ENCODE results near the gene WDR27.
"Not testable (repeated sequence)": the region's sequence is repeated elsewhere in the genome, so short reads cannot be mapped to it uniquely, and the experiment has no call there.

The WDR27 gene

DNA sequence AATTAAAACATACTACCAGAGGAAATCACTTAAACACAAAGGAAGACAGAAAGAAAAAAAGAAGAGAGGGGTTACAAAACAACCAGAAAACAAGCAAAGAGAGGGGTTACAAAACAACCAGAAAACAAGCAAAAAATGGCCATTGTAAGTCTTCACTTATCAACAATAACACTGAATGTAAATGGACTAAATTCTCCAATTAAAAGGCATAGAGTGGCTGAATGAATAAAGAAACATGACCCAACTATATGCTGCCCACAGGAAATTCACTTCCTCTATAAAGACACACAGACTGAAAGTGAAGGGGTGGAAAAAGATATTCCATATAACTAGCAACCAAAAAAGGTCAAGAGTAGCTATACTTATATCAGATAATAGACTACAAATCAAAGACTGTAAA is 180.0 kb downstream of the WDR27 start:
- no peak for DNase-seq (ENCODE audit: low spot score)

DNA sequence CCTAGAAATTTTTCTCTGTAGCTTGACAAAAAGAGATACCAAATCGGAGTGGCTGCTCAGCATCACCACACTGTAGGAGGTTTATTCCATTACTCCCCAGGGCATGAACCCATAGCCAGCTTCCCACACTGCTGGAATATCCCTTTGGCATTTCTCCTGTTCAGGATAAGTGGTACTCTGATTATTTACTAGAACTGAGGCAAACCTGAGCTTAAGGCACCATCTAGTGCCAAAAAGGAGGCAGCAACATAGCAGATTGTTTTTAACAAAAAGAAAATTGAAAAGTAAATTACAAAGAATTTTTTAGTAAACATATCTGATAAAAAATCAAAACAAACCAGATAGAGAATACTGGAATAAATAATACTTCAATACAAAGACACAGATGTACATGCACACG is 181.7 kb downstream of the WDR27 start:
- DNase-seq (ENCODE audit: low spot score), result peak; percentile 48

DNA sequence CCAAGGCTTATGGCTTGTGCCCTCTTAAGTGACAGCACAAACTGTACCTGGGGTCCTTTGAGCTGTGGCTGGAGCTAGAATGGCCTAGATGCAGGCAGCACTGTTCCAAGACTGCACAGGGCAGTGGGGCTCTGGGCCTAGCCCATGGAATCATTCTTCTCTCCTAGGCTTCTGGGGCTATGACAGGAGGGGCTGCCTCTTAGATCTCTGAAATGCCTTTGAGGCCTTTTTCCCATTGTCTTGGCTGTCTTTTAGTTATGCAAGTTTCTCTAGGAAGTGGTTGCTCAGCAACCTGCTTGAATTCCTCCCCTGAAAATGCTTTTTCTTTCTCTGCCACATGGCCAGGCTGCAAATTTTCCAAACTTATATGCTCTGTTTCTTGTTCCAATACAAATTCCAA is 183.4 kb downstream of the WDR27 start:
- DNase-seq (ENCODE audit: low spot score), result no peak

DNA sequence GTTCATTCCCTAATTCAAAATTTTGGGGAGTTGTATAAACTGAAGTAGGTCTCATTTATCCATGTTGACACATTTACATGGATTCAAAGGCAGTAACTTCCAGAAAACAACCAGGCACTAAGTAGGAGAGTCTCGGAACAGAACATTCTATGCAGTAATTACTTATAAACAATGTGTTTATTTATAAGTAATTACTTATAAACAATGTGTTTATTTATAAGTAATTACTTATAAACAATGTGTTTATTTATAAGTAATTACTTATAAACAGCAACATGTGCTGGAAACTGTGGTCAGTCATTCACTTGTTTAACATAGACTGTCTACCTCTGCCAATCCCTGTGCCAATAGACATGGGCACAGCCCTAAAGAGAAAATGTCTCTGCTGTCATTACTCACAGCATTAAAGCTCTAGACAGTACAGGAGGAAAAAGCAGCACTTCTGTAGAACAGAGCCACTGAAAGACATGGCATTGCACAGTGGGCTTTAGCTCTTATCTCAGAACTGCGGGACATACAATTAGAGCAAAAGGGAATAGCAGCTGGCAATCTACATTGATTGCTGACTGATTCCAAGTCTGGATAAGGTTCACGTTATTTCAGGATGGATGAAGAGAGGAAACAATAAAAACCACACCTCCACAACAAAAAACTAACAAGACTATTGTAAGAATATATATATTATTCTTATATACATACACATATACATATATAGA is 188.2 kb downstream of the WDR27 start:
- no peak for DNase-seq (ENCODE audit: low spot score)

DNA sequence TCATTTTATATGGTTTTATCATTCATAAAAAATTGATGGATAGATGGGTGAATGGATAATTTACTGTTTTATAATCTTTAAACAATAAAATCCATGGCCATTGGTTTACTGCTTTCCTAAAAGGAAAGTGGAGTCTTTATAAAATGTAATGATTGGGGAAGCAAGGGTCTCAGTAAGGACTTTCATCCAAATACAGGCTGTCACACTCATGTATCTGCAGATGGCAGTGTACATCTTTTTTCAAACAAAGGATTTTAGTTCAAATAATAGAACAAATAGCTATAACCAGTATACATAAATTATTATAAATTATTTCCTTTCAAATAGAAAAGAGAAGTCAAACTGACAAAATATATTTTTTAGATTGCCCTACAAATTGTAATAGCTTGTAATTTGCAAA is 190.0 kb downstream of the WDR27 start:
- not testable (repeated sequence) for DNase-seq (ENCODE audit: low spot score)

DNA sequence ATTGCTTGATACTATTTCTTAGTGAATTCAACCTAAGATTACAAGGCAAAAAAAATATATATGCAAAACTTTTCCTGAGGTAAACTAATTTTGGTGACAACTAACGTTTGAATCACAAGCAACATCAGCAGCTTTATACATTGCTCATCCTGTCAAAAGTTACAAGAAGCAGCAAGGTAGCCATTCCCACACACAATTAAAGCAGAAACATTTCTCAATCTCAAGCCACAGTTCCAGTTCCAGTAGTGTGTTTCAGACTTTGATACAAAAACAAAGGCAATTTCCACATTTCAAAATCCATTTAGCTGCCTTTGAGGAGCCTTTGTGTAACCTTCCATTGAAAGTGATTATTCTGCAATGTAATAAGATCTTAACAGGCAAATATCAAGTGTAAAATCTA is 191.0 kb downstream of the WDR27 start:
- DNase-seq (ENCODE audit: low spot score), result no peak

DNA sequence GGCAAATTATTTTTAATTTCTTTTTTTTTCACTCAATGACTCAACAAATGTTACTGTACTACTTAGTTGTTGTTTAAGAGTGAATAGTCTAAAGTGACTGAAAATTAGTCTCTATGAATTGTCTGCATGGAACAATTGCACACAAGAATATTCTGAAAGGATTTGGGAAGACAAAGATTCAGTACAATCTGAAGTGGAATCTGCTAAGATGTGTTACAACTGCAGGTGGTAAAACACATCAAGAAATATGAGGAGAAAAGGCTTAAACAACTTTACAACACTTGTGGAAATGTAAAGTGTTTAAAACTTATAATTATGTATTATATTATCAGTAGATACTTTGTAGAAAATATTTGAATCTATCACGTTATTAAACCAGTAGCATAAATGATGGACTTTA is 193.4 kb downstream of the WDR27 start:
- DNase-seq (ENCODE audit: low spot score), result no peak

DNA sequence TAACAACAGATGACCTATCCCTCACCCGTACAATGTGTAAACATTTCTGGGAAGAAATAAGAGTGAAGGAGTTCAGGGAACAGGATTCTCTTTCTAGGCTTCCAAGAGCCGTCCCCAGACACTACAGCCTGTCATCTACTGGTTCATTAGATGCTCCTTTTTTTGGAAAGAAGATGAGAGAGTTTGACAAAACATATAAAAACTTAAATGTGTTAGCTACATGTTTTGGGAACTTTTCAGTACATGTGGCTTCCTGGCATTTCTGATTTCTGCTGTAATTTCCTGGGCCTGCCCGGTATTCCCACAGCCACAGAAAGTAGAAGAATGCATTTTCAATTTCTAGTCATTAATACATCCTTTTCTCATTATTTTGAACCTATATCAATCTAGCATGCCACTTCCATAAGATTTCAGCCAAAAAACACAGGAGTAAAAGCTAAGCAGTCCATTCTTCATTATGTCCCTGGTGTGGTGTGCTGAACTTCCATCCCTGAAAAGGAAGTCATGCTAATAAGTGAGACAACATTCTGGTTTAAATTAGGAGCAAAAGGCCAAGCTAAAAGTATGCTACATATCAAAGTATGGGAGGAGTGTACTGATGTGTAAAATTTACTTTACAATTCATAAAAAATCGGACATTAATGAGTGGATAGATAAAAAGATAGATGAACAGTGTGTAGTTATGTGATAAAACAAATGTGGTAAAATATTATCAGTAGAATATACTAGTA is 198.2 kb downstream of the WDR27 start:
- DNase-seq (ENCODE audit: low spot score), result peak; percentile 28

DNA sequence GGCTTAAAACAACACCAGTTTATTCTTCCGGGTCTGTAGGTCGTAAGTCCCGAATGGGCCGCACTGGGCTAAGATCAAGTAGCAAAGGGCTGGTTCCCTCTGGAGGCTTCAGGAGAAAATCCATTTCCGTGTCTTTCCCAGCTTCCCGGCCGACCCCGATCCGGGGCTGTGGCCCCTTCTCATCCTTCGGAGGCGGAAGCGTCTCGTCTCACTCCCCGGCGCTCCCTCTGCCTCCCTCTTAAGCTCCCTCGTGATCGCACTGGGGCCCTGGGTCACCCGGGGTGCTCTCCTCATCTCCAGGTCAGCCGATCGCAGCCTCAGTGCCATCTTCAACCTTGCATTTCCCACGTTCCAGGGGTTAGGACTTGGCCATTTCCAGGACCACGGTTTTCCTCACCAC is 199.4 kb downstream of the WDR27 start:
- no peak for DNase-seq (ENCODE audit: low spot score)

DNA sequence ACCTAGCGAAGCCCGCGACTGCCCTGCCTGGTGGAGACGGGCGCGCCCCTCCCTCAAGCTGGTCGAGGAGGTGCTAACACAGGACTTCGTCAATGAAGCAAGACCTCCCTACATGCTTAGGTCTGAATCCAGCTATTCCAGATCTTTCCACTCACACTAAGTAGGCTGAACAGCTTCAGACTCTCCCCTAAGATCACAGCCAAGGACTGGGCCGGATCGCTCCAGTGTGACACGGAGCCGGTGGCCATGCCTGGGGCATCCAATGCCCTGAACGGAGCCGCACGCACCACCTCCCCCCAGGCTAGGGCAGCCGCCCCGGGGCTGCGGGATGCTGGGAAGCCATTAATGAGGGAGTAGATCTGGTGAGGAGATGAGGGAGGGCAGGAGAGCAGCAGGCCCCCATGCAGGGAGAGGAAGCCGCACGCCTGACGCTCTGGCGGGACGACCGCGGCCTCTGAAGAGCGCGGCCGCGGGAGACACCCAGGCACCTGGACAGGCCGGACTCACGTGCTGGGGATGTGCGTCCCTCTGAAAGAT is 200.0 kb downstream of the WDR27 start:
- no peak for DNase-seq (ENCODE audit: low spot score)

DNA sequence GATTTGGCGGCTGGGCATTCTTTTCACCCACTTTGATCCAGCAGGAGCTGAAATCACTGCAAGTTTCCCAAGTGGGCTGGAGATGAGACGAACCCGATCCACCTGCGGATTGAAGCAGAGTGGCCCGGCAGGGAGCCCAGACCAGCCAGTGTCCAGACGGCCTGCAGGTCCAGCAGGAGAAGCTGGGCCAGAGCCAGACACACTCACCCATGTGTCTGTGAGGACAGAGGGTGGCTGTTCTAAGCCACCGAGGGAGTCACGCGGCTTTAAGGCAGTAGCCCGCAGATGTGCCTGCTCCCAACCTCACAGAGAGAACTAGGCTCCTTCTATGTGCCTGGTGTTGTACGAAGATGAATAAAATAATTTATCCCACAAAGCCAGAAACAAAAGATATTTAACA is 200.7 kb downstream of the WDR27 start:
- no peak for DNase-seq (ENCODE audit: low spot score)

DNA sequence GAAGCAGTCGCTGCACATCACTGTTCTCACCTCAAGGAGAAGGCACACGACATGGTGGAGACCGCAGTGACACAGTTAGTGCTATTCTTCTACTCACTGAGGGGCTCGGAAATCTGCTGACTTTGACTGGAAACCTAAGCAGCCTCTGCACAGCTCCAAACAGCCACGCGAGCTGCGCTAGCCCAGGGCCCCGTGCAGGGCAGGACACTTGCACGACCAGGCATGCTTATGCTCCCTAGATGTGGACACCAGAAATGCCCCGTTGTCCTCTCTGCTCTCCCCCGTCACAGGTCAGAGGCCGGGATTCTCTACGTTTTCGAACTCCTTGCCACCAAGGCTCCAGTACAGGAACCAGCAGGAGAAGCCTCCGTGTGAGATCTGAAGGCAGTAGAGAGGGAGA is 201.1 kb downstream of the WDR27 start:
- DNase-seq (ENCODE audit: low spot score), result no peak

DNA sequence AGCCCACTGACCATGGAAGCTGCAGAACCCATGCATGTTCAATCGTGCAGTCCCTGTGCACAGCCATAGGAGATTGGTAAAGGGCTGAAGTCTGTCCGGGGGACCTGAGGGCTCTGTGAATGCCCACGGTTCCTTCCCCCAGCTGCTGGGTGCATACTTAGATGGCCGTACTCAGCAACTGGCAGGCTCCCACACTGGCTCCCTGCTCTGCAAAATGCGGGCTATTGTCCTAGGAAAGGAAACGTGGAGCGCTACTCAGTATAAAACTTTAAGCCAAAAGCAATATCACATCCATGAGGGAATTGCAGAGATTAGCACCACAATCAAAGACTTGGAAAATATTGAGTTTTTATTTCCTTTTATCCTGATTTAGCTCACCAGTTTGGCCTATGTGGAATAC is 202.0 kb downstream of the WDR27 start:
- no peak for DNase-seq (ENCODE audit: low spot score)

DNA sequence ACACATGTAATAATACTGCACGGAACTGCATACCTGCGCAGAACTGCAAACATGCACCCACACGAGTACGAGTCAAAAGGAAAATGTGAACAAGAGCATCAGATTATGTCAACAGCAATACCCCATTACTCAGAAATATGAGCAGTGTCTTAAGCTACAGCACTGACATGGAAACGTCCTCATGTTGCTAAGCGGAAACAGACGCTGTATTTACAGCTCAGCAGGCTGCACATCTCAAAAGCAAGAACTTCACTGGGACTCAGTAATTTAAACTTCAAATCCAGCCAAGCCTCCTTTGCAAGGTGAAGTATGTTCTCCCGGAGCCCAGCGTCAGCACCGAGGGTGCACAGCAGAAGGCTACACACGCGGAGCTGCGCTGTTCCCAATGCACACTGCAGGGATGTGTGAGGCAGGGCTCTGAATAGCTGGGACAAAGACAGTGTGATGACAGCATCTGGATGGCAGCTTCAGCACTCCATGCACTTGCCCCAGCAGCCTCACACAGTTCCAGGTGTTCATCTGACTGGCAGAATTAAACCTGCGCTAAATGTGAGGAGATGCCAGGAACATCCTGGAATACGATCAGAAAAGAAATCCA is 202.8 kb downstream of the WDR27 start:
- no peak for DNase-seq (ENCODE audit: low spot score)

DNA sequence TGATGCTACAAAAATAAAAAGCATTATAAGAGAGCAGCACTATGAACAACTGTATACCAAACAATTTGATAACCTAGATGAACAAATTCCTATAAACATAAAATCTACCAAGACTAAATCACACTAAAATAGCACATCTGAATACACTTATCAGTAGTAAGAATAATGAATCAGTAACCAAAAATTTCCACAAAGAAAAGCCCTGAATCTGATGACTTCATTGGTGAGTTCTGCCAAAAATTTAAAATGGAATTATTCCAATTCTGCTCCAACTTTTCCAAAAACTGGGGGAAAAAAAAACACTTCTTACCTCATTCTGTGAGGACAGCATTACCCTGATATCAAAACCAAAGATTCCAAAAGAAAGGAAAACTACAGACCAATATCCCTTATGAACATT is 206.2 kb downstream of the WDR27 start:
- DNase-seq (ENCODE audit: low spot score), result peak; percentile 21

DNA sequence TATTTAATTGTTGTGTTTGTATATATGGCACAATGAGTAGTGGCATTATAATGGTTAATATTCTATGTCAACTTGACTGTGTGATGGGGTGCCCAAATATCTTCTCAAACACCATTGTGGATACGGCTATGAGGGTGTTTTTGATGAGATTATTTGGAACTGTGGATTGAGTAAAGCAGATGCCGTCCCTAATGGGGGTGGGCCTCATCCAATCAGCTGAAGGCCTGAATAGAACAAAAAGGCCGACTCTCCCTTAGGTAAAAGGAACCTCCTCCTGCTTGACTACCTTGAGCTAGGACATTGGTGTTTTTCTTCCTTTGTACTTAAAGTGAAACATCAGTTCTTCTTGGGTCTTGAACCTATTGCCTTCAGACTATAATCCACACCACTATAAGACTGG is 207.8 kb downstream of the WDR27 start:
- no peak for DNase-seq (ENCODE audit: low spot score)

DNA sequence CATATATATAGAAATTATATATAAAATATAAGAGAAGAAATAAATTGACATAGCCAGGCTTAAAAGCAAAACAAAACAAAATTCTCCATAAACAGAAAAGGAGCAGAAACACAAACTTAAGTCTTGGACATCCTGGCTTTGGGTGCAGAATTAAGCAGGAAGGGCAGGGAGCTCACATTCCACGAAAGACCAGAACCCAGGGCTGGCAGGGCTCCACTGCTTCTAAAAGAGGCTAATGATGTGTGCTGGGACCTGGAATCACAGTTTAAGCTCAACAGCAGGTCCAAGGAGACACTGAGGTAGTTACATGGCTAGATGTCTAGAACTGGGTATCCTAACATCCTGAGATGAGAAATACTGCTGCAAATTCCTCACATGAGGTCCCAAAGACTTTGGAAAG is 210.3 kb downstream of the WDR27 start:
- no peak for DNase-seq (ENCODE audit: low spot score)

DNA sequence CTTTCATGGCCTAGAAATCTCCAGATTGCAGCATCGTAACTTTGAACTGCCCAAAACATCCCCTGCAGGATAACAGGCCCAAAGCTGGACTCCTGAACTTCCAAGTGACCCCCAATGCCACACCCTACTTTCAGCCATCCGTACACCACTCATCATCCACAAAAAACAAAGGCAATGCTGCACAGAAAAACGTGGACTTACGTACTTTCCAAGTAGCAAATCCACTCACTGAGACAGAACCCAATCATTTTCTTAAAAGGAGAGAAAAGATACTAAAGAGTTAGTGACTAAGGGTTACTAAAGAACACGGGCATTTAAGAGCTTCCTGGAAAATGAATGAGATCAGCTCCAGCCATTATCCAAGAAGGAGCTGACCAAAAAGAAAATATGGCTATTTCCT is 211.0 kb downstream of the WDR27 start:
- DNase-seq (ENCODE audit: low spot score), result peak; percentile 24

DNA sequence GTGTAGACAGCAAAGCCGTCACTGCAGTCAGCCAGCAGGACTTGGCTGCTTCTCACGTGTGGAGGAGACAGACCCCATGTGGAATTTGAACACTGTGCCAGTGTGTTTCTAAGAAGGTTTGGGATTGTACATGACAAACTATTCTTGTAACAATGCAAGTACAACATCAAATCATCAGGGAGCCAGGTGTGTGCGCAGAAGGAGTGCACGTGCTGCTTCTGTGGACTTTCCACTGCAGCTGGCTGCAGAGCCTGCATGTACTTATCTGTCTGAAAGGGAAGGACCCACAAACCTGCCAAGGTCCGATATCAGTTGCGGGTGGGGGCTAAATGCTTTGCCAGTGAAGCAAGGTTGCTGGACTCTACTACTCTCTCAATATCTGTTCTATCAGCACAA is 211.6 kb downstream of the WDR27 start:
- no peak for DNase-seq (ENCODE audit: low spot score)

DNA sequence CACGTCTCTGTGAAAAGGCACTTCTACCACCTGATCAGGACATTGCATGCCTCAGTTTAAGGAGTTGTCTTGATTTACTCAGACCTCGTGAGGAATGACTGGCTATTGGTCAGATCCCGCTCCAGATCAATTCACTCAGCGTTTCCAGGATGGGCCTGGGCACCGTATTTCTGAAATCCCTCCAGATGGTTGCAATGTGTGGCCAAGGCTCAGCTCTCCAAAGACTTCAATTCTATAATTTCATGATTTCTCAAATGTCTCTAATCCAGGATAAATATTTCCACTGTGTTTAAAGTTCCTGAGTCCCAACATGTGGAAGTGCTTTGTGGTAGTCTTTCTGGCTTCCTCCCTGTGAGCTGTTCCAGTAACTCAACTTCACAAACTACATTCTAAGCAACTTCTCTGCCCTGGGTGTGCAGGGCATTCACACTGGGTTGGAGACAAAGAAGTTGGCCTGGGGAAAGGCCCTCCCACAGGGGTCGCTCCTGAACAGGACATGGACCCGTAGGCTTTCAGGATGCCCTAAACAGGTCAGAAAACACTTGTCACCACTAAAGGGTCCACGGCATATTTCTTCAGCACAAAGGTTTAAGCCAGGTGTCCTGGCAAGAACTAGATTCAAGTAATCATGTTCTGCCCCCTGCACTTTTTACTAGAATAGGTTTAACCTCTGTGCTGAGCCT is 212.1 kb downstream of the WDR27 start:
- DNase-seq (ENCODE audit: low spot score), result peak; percentile 56

DNA sequence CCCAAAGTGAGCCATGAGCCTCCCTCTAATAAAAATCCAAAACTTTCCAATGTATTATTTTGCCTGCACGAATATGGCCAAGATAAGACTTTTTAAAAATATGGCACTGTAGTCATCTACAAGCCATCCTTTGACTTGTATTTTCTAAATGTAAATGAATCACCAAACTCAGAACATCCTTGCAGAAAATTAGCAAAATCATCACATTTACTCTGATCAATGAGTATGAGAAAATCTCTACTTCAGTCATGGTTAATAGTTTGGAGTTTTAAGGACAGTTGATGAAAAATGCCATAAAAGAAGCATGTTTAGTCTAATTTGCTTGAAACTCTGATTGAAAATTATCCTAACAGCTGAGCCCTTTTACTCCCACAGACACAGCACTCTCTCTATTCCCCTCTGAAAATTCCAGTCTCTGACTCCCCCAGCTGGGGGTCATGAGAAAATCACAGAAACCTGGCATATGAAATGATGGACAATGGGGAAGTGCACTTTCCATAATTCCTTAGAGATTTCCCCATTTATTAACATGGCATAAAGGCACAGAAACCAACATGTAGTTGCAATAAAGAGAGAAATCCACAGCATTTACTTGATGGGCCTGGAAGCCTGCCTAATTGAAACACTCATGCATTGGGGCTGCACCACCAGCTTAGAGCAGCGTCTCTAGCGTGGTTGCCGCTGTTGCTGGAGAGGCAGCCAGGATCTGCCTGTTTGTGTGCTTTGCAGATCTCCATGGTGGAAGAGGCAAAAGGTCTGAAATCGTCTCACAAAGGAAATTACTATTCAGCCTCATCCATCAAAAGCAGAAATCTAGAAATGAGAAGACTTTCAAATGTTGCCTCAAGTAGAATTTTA is 214.0 kb downstream of the WDR27 start:
- no peak for DNase-seq (ENCODE audit: low spot score)
